ENCODE data around the gene CHD2. TPM values are rescaled to one million over a fixed set of nuclear protein-coding genes. Genes with fewer than 3 reads are reported as not detected.
"Not testable (repeated sequence)": the region's sequence is repeated elsewhere in the genome, so short reads cannot be mapped to it uniquely, and the experiment has no call there.

CHD2 gene
- total RNA-seq, 1 donor from 2014 or later = 57.2 TPM

- peak; percentile 1 for ATAC-seq
- no peak for DNase-seq
- intact Hi-C loops (cut with micrococcal nuclease) = no loop called here
Measured at GRCh38 chr15:93024716-93025624, 124.8 kb downstream of the CHD2 start.

GRCh38 chr15:93025625-93025982, 125.5 kb downstream of the CHD2 start:
- intact Hi-C loops (cut with micrococcal nuclease) = no loop called here
- ATAC-seq (no peak), DNase-seq (no peak)

- intact Hi-C loops (cut with micrococcal nuclease) = no loop called here
Measured at GRCh38 chr15:93026380-93026817, 126.3 kb downstream of the CHD2 start.

GRCh38 chr15:93027413-93027812, 127.3 kb downstream of the CHD2 start:
- DNase-seq = no peak
- no peak for ATAC-seq
- intact Hi-C loops (cut with micrococcal nuclease) = no loop called here

More at GRCh38 chr15:93026380-93026817, 126.3 kb downstream of the CHD2 start:
- DNase-seq (no peak), ATAC-seq (no peak)

GRCh38 chr15:93028111-93028631, 128.0 kb downstream of the CHD2 start:
- peak; percentile 11 for ATAC-seq
- DNase-seq = no peak
- intact Hi-C loops (cut with micrococcal nuclease) = no loop called here

GRCh38 chr15:93028632-93029213, 128.6 kb downstream of the CHD2 start:
- intact Hi-C loops (cut with micrococcal nuclease) = no loop called here
- DNase-seq (peak; percentile 90), ATAC-seq (peak; percentile 76)

GRCh38 chr15:93029214-93029835, 129.2 kb downstream of the CHD2 start:
- intact Hi-C loops (cut with micrococcal nuclease) = no loop called here
- peak; percentile 4 for ATAC-seq
- DNase-seq = no peak

GRCh38 chr15:93029836-93030429, 129.8 kb downstream of the CHD2 start:
- intact Hi-C loops (cut with micrococcal nuclease) = loop anchor here (5.0 kb wide), 1 partner anchor 1092 kb away; no protein-coding TSS in a partner anchor
- no peak for DNase-seq
- peak; percentile 19 for ATAC-seq

GRCh38 chr15:93030430-93031102, 130.4 kb downstream of the CHD2 start:
- intact Hi-C loops (cut with micrococcal nuclease) = loop anchor here (5.0 kb wide), 1 partner anchor 1092 kb away; no protein-coding TSS in a partner anchor
- peak; percentile 73 for DNase-seq
- ATAC-seq = peak; percentile 66

GRCh38 chr15:93031103-93031464, 131.0 kb downstream of the CHD2 start:
- ATAC-seq (no peak), DNase-seq (no peak)
- intact Hi-C loops (cut with micrococcal nuclease) = loop anchor here (5.0 kb wide), 1 partner anchor 1091 kb away; no protein-coding TSS in a partner anchor

- intact Hi-C loops (cut with micrococcal nuclease) = loop anchor here (5.0 kb wide), 1 partner anchor 1091 kb away; no protein-coding TSS in a partner anchor
- not testable (repeated sequence) for DNase-seq, ATAC-seq
Measured at GRCh38 chr15:93031557-93032384, 131.6 kb downstream of the CHD2 start.

GRCh38 chr15:93032515-93033206, 132.5 kb downstream of the CHD2 start:
- intact Hi-C loops (cut with micrococcal nuclease) = loop anchor here (5.0 kb wide), 1 partner anchor 1090 kb away; no protein-coding TSS in a partner anchor
- DNase-seq, ATAC-seq: not testable (repeated sequence)

GRCh38 chr15:93033434-93034045, 133.4 kb downstream of the CHD2 start:
- intact Hi-C loops (cut with micrococcal nuclease) = loop anchor here (5.0 kb wide), 1 partner anchor 1089 kb away; no protein-coding TSS in a partner anchor
- ATAC-seq (no peak), DNase-seq (no peak)

GRCh38 chr15:93034512-93034911, 134.4 kb downstream of the CHD2 start:
- ATAC-seq (no peak), DNase-seq (no peak)
- intact Hi-C loops (cut with micrococcal nuclease) = loop anchor here (5.0 kb wide), 1 partner anchor 1088 kb away; no protein-coding TSS in a partner anchor

GRCh38 chr15:93035092-93035915, 135.2 kb downstream of the CHD2 start:
- intact Hi-C loops (cut with micrococcal nuclease) = loop anchor here (5.0 kb wide), 1 partner anchor 37 kb away; no protein-coding TSS in a partner anchor
- ATAC-seq (no peak), DNase-seq (no peak)
